Ovary (tissue), 3 donors: ENCODE results near the gene AMBP.

Experiments used
- CTCF ChIP-seq, 3 donors: fragments of 450-650 bp in 2 of 3; fragments of 200-600 bp in 1 of 3; IDR thresholded peaks; one replicate each; pipeline versions ENCODE4 v1.5.1 to v1.8.0; 2016 to 2022; ENCODE audit warnings: antibody characterized with exemption in 3 of 3, mild to moderate bottlenecking in 1 of 3
- POLR2A ChIP-seq: fragments of 450-650 bp; IDR thresholded peaks from one replicate; pipeline ENCODE4 v1.6.1; 2017; ENCODE audit warnings: antibody characterized with exemption, mild to moderate bottlenecking, moderate library complexity
- donor health status: DM: no; HTN: no; CAD: no.

GRCh38 chr9:114049441-114050225 lies 28.5 kb downstream of the AMBP start:
- TF ChIP-seq CTCF (IDR thresholded peaks at IDR 0.05): no peak
- TF ChIP-seq POLR2A: no peak
